Measurements from ENCODE around the gene STX8. TPM values are rescaled to one million over a fixed set of nuclear protein-coding genes. Genes with fewer than 3 reads are reported as not detected.

The STX8 gene
- polyA plus RNA-seq, 4 donors = 60.9 to 75.6 (median 68.2) TPM

- DNase-seq (ENCODE audit: low read depth in 4 of 4, low spot score in 3 of 4) = no peak
Observed at GRCh38 chr17:9512323-9513168, 63.1 kb downstream of the STX8 start.

GRCh38 chr17:9509236-9509816 is 66.3 kb downstream of the STX8 start:
- no peak for DNase-seq (ENCODE audit: low read depth in 4 of 4, low spot score in 3 of 4)

- no peak for DNase-seq (ENCODE audit: low read depth in 4 of 4, low spot score in 3 of 4)
Observed at GRCh38 chr17:9499041-9499440, 76.6 kb downstream of the STX8 start.

GRCh38 chr17:9498490-9498889 is 77.1 kb downstream of the STX8 start:
- no peak for DNase-seq (ENCODE audit: low read depth in 4 of 4, low spot score in 3 of 4)

GRCh38 chr17:9488556-9488955 is 87.1 kb downstream of the STX8 start:
- no peak for DNase-seq (ENCODE audit: low read depth in 4 of 4, low spot score in 3 of 4)

GRCh38 chr17:9487406-9487805 is 88.2 kb downstream of the STX8 start:
- DNase-seq (ENCODE audit: low read depth in 4 of 4, low spot score in 3 of 4) = no peak

- no peak for DNase-seq (ENCODE audit: low read depth in 4 of 4, low spot score in 3 of 4)
Observed at GRCh38 chr17:9484789-9485188, 90.8 kb downstream of the STX8 start.

- no peak for DNase-seq (ENCODE audit: low read depth in 4 of 4, low spot score in 3 of 4)
Observed at GRCh38 chr17:9479964-9480363, 95.7 kb downstream of the STX8 start.

GRCh38 chr17:9478889-9479288 is 96.7 kb downstream of the STX8 start:
- no peak for DNase-seq (ENCODE audit: low read depth in 4 of 4, low spot score in 3 of 4)

- no peak for DNase-seq (ENCODE audit: low read depth in 4 of 4, low spot score in 3 of 4)
Observed at GRCh38 chr17:9475101-9475658, 100.4 kb downstream of the STX8 start.

GRCh38 chr17:9473711-9474110 is 101.9 kb downstream of the STX8 start:
- DNase-seq (ENCODE audit: low read depth in 4 of 4, low spot score in 3 of 4) = no peak

GRCh38 chr17:9472541-9472940 is 103.1 kb downstream of the STX8 start:
- no peak for DNase-seq (ENCODE audit: low read depth in 4 of 4, low spot score in 3 of 4)

- no peak for DNase-seq (ENCODE audit: low read depth in 4 of 4, low spot score in 3 of 4)
Observed at GRCh38 chr17:9472094-9472493, 103.5 kb downstream of the STX8 start.

GRCh38 chr17:9470171-9470570 is 105.4 kb downstream of the STX8 start:
- no peak for DNase-seq (ENCODE audit: low read depth in 4 of 4, low spot score in 3 of 4)

- DNase-seq (ENCODE audit: low read depth in 4 of 4, low spot score in 3 of 4) = no peak
Observed at GRCh38 chr17:9468937-9469336, 106.7 kb downstream of the STX8 start.

GRCh38 chr17:9468532-9468931 is 107.1 kb downstream of the STX8 start:
- DNase-seq (ENCODE audit: low read depth in 4 of 4, low spot score in 3 of 4) = no peak

GRCh38 chr17:9467518-9467917 is 108.1 kb downstream of the STX8 start:
- DNase-seq (ENCODE audit: low read depth in 4 of 4, low spot score in 3 of 4) = no peak

- DNase-seq (ENCODE audit: low read depth in 4 of 4, low spot score in 3 of 4) = no peak
Observed at GRCh38 chr17:9465210-9465921, 110.3 kb downstream of the STX8 start.

- no peak for DNase-seq (ENCODE audit: low read depth in 4 of 4, low spot score in 3 of 4)
Observed at GRCh38 chr17:9457005-9457404, 118.6 kb downstream of the STX8 start.

- no peak for DNase-seq (ENCODE audit: low read depth in 4 of 4, low spot score in 3 of 4)
Observed at GRCh38 chr17:9456330-9456729, 119.3 kb downstream of the STX8 start.

GRCh38 chr17:9451934-9452333 is 123.7 kb downstream of the STX8 start:
- no peak for DNase-seq (ENCODE audit: low read depth in 4 of 4, low spot score in 3 of 4)
